H1 (cell line): ENCODE measurements around the gene CCDC88A.

ENCODE experiments used
- EP300 ChIP-seq, 2 experiments: IDR thresholded peaks; 1 replicate in 1 of 2; 2 replicates in 1 of 2; pipeline ENCODE4 v1.6.1; 2011 to 2012; ENCODE audit warnings: low read depth in 2 of 2, low read length in 2 of 2, mild to moderate bottlenecking in 2 of 2, borderline replicate concordance in 1 of 2, inconsistent platforms in 1 of 2, moderate library complexity in 1 of 2
- JUND ChIP-seq: IDR thresholded peaks from 2 replicates; pipeline ENCODE4 v1.6.1; 2011; ENCODE audit warnings: mild to moderate bottlenecking, improper control_type of control experiment, low read length
- POLR2A ChIP-seq, 2 experiments: IDR thresholded peaks; 1 replicate in 1 of 2; 2 replicates in 1 of 2; pipeline ENCODE4 v1.6.1; 2011; ENCODE audit warnings: low read depth in 2 of 2, low read length in 2 of 2, mild to moderate bottlenecking in 2 of 2; ENCODE audit errors: control extremely low read depth in 1 of 2
- TCF12 ChIP-seq: IDR thresholded peaks from 2 replicates; pipeline ENCODE4 v1.6.1; 2011; ENCODE audit warnings: low read depth, mild to moderate bottlenecking, low read length

DNA sequence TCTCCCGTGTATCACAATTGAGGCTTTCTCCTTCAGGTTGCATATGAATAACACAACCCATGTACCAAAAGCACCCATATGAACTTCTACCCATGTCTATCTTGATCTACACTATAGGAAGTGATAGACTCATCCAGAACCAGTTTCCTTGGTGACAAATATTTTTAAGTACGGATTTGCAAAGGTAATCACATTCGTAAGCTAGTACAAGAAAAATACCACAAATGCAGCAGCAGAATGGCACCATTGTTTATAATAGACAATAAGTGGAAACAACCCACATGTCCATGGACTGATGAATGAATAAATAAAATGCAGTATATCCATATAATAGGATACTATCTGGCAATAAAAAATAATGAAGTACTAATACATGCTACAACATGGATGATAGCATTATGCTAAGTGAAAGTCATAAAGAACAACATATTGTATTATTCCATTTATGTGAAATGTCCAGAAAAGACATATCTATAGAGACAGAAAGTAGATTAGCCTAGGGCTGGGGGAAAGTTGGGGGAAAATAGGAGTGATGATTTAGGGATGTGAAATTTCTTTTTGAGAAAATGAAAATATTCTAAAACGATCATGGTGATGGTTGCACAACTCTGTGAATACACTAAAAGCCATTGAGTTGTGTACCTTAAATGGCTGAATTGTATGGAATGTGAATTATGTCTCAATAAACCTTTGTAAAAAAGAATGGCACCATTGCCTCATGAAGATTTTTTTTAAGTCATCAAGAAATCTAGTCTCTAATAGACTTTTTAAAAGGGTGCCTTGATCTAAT is 3.4 kb upstream of the CCDC88A start:
- TF ChIP-seq POLR2A (IDR thresholded peaks at IDR 0.05; ENCODE audit: control extremely low read depth in 1 of 2, low read depth in 2 of 2, low read length in 2 of 2) (no peak), TCF12 (no peak), JUND (no peak), EP300 (IDR thresholded peaks at IDR 0.05; ENCODE audit: borderline replicate concordance in 1 of 2, low read depth in 2 of 2, low read length in 2 of 2) (no peak)
